ENCODE measurements around the gene FOXP3.

Gene FOXP3

GRCh38 chrX:49212209-49212608 is 52.3 kb downstream of the FOXP3 start:
- DNase-seq, result no peak

DNA sequence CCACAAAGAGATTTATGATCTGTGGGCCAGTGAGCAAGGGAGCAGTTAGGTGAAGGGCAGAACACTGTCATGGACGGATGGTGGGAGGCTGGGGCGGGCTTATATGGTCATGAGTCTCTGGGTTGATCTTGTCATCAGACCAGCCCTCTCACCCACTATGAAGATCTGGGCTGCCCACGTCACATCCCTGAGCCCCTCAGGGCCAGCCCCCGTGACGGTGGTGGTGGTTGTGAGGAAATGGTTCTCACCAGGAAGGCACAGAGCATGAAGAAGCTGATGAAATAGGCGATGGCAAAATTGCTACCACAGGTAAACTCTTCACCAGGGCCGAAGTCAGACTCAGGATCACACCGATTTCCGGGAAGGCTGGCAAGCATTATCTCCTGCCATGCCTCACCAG is 53.4 kb downstream of the FOXP3 start:
- DNase-seq, result no peak

DNA sequence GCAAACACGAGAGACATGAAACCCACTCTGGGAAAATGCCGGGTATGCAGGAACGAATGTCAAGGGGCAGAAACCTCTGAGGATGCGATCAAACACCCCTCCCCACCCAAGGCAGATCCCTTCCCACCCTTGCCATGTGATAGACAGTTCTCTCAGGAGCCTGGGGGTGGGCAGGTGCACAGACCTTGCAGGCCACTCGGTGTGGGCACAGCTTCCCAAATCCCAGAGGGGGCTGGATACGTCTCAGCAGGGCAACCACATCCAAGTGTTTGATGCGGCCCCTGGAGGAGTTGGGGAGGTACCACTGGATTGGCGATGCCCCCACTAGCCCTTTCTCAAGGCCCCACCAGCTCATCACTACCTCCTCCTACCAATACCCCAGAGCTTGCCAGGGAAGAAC is 54.1 kb downstream of the FOXP3 start:
- no peak for DNase-seq

DNA sequence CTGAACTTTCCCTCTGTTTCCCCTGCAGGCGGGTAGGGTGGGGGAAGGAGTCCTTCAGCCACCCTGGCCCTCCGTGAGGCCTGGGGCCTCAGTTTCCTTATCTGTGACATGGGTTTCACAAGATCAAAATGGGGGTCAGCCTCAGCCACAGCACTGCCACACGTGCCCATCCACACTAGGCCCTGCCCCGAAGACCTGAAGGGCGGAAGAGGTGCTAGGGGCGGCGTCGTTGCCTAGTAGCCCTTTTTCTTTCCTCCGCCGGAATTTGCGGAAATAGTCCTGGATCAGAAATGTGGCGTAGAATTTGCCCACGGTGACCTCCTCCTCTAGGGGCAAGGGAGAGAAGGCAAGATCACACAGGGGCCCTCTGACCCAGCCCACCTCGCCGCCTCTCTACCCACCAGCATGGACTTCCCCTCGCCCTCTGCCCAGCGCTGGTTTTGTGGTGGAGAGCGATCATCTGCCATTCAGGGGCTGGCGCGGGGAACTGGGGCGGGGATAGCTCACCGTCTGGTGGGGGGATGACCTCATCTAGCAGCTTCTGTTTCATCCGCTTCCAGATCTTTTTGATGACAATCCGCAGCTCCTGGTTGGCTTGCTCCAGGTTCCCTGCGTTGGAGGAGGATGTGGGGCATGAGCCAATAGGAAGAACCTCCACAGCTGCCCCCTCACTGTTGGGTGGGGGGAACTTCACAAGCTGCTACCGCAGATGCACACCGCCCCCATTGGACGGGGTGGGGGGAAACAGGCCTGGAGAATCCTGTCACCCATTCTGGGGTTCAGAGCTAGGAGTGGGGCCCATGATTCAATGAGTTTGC is 54.9 kb downstream of the FOXP3 start:
- DNase-seq, result no peak

- no peak for DNase-seq
These were observed 56.1 kb downstream of the FOXP3 start for GRCh38 chrX:49208399-49208798.

- DNase-seq, result no peak
These were observed 58.0 kb downstream of the FOXP3 start for GRCh38 chrX:49206543-49206942.

- DNase-seq, result no peak
These were observed 59.1 kb downstream of the FOXP3 start for GRCh38 chrX:49205443-49205842.

DNA sequence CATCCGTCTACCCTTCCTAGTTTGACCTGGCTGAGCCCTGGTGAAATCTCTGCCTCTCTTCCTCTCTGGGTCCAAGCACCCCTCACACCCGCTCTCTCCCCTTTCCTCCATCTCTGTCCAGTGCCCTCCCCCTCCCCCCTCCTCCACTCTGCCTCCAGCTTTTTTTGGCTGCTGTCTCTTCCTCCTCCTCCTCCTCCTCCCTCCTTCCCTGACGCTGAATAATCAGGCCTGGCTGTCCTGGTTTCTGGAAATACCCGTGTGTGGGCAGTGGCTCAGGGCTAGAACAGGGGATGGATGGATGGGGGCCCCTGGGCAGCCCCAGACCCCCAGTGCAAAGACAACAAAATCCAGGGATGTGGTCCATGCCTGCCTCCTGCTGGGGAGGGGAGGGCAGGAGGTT is 59.8 kb downstream of the FOXP3 start:
- no peak for DNase-seq

DNA sequence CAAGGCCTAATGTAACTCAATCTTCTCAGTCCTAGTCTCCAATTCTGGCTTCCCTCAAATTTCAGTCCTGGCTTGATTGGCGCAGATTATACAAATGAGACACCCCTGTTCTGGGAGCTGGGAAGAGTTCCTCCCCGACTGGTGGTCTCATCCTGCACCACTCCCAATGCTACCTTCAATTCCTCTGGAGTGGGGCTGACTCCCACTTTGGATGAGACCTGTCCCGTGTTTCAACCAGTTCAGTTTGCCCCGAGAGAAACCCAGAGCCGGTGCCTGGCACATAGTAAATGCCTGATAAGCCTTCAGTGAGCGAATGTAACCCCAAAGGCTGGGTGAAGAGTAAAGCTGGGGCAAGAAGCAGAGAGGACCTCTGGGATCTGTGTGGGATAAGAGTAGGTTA is 60.5 kb downstream of the FOXP3 start:
- no peak for DNase-seq

GRCh38 chrX:49203536-49203935 is 61.0 kb downstream of the FOXP3 start:
- DNase-seq, result no peak

DNA sequence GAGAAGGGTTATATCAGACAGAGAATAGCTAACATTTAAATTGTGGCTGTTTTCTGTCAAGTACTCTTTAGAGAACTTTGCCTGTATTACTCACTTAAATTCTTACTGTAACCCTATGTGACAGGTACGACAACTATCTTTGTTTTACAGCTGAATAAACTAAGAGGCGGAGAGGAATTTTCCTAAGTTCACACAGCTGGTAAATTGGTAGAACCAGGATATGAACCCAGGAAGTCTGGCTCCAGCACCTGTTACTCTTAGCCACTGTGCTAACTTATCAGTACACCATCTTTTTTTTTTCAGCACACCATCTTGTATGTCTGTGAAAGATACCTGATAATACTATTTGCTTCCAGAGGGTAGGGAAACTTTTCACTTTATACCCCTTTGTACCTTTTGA is 62.5 kb downstream of the FOXP3 start:
- no peak for DNase-seq

Data from MV-4-11 (cell line).